SH-SY5Y (cell line): Measurements from ENCODE around the gene CFAP97.

Experiments
- GATA2 ChIP-seq: IDR thresholded peaks from 2 replicates; pipeline ENCODE4 v1.6.1; 2011; ENCODE audit warnings: mild to moderate bottlenecking, low read depth, low read length
- GATA3 ChIP-seq: IDR thresholded peaks from 2 replicates; pipeline ENCODE4 v1.6.1; 2011; ENCODE audit warnings: low read depth, mild to moderate bottlenecking, low read length, moderate library complexity

DNA sequence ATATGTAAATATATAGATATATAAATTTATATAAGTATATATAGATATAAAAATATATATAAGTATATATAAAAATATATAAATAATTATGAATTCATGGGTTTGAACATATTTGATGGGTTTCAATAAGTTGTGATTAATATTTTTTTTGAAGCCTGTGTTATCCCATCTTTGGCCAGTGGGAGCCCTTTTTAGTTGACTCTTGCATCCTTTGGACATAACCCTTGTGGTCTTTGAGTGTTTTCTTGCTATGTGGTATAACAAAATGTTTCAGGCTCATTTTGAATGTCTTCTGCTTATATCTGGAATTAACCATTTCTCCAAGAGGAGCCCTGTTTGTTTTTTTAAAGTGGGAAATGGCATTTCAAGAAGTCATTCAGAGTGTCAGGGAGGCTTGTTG, 20.8 kb upstream of the CFAP97 start:
- TF ChIP-seq GATA2 (no peak), GATA3 (no peak)
